Nucleus accumbens (tissue), 56 donors: ENCODE results near the gene TMEM200B.
A peak's percentile ranks its signal among the peaks of the same experiment; 100 is the strongest.
"Not testable (repeated sequence)": the region's sequence is repeated elsewhere in the genome, so short reads cannot be mapped to it uniquely, and the experiment has no call there.

Experiments
- DNase-seq, 56 donors: peaks; one replicate each; lab custom pipeline; 2025; lab: John Stamatoyannopoulos, UW

Gene TMEM200B

GRCh38 chr1:29136391-29136915, 12.8 kb upstream of the TMEM200B start:
- DNase-seq: no peak

GRCh38 chr1:29134695-29135028, 11.0 kb upstream of the TMEM200B start:
- DNase-seq: no peak

- peak in 5 of 56 donors; percentile 13 to 41 (median 28) for DNase-seq
Measured at GRCh38 chr1:29133861-29134694, 10.4 kb upstream of the TMEM200B start.

GRCh38 chr1:29131056-29131455, 7.4 kb upstream of the TMEM200B start:
- DNase-seq: not testable (repeated sequence)

- DNase-seq: no peak
Measured at GRCh38 chr1:29129916-29130315, 6.2 kb upstream of the TMEM200B start.

- no peak for DNase-seq
Measured at GRCh38 chr1:29128739-29129138, 5.0 kb upstream of the TMEM200B start.

GRCh38 chr1:29126198-29126597, 2.5 kb upstream of the TMEM200B start:
- DNase-seq: no peak

- DNase-seq: no peak
Measured at GRCh38 chr1:29125788-29126187, 2.1 kb upstream of the TMEM200B start.

- DNase-seq: no peak
Measured at GRCh38 chr1:29125237-29125641, 1.5 kb upstream of the TMEM200B start.

GRCh38 chr1:29124366-29125236, 898 bp upstream of the TMEM200B start:
- peak in 4 of 56 donors; percentile 14 to 44 (median 26) for DNase-seq

- no peak for DNase-seq
Measured at GRCh38 chr1:29123053-29123886, 433 bp downstream of the TMEM200B start.

- DNase-seq: no peak
Measured at GRCh38 chr1:29122682-29123052, 1.0 kb downstream of the TMEM200B start.

- peak in 5 of 56 donors; percentile 10 to 64 (median 19) for DNase-seq
Measured at GRCh38 chr1:29121936-29122681, 1.6 kb downstream of the TMEM200B start.

- DNase-seq: no peak
Measured at GRCh38 chr1:29121516-29121935, 2.2 kb downstream of the TMEM200B start.

- peak in 2 of 56 donors; percentile 18 to 23 for DNase-seq
Measured at GRCh38 chr1:29120947-29121485, 2.7 kb downstream of the TMEM200B start.

- DNase-seq: no peak
Measured at GRCh38 chr1:29120367-29120766, 3.3 kb downstream of the TMEM200B start.

- no peak for DNase-seq
Measured at GRCh38 chr1:29119121-29119929, 4.4 kb downstream of the TMEM200B start.

GRCh38 chr1:29117381-29117780, 6.3 kb downstream of the TMEM200B start:
- DNase-seq: no peak

GRCh38 chr1:29114654-29115053, 9.0 kb downstream of the TMEM200B start:
- no peak for DNase-seq
